Thyroid gland (tissue), 4 donors: ENCODE data around the gene RPL13A. TPM values are rescaled to one million over a fixed set of nuclear protein-coding genes. Genes with fewer than 3 reads are reported as not detected.

Experiments used
- DNase-seq, 2 donors: peaks; one replicate each; pipeline ENCODE4 v3.0.0-alpha.2; 2019
- H3K27ac ChIP-seq, 3 donors: fragments of 200-600 bp; sonication (generic); 1 replicate in 2 of 3; 2 replicates in 1 of 3; pipeline ENCODE4 v1.5.1; 2016 to 2019; ENCODE audit warnings: mild to moderate bottlenecking in 1 of 3, moderate library complexity in 1 of 3
- H3K27me3 ChIP-seq: fragments of 200-600 bp; sonication (generic); one replicate; pipeline ENCODE4 v1.5.1; 2019
- H3K36me3 ChIP-seq, 2 donors: fragments of 200-600 bp; sonication (generic); one replicate each; pipeline ENCODE4 v1.5.1; 2016 to 2019
- H3K4me1 ChIP-seq, 2 donors: fragments of 200-600 bp; sonication (generic); one replicate each; pipeline ENCODE4 v1.5.1; 2017 to 2019
- H3K4me3 ChIP-seq, 3 donors: fragments of 200-600 bp; sonication (generic); replicated peaks in 1 of 3; 1 replicate in 2 of 3; 2 replicates in 1 of 3; pipeline ENCODE4 v1.5.1; 2016; ENCODE audit warnings: mild to moderate bottlenecking in 1 of 3
- H3K9me3 ChIP-seq: fragments of 200-600 bp; sonication (generic); one replicate; pipeline ENCODE4 v1.5.1; 2017
- CTCF ChIP-seq, 6 experiments: fragments of 200-600 bp in 3 of 6; fragments of 450-650 bp in 3 of 6; sonication (generic) in 3 of 6; IDR thresholded peaks; one replicate each; pipeline ENCODE4 v1.5.1; 2016 to 2019; ENCODE audit warnings: antibody characterized with exemption in 6 of 6, mild to moderate bottlenecking in 2 of 6, inconsistent platforms in 1 of 6, moderate library complexity in 1 of 6
- POLR2A ChIP-seq, 2 donors: fragments of 450-650 bp; IDR thresholded peaks; one replicate each; pipeline ENCODE4 v1.6.1; 2017; ENCODE audit warnings: antibody characterized with exemption in 2 of 2, mild to moderate bottlenecking in 2 of 2, moderate library complexity in 1 of 2
- WGBS, 2 donors: methylation state at CpG; one replicate each; pipeline ENCODE4 v1.1.5; 2017; 5-methylcytosine and 5-hydroxymethylcytosine counted together
- intact Hi-C: fragments of 100-400 bp; cut with DNase I; formaldehyde crosslinking; loops from one replicate; pipeline ENCODE4 v1.15.1; 2023
- total RNA-seq, 4 donors: library from RNA; depleted of rRNA; stranded (reverse); fragments of >200 nt; gene quantifications; one replicate each; pipeline ENCODE4 v1.2.3, GENCODE V29; 2016

The RPL13A gene
- total RNA-seq, 4 donors from 2014 or later, result 1,542 to 2,853 (median 2,123) TPM

- H3K4me3 ChIP-seq, result peak overlapping the region in 2 of 3 donors; percentile 62 to 86
- H3K9me3 ChIP-seq, result no peaks in the 10 kb centered on the region
- TF ChIP-seq POLR2A (IDR thresholded peaks at IDR 0.05), result no peak
- no peak for TF ChIP-seq CTCF (IDR thresholded peaks at IDR 0.05)
- 4 to 15% methylated on average over 11 of the region's 11 CpGs for WGBS, 2 donors
- peak overlapping the region; percentile 69 to 90 (median 73) for H3K27ac ChIP-seq
- H3K36me3 ChIP-seq, result no peaks in the 10 kb centered on the region
- intact Hi-C loops, result no loop called here
- DNase-seq, result no peak
- H3K27me3 ChIP-seq, result no peaks in the 10 kb centered on the region
- peaks cover 4 to 5% of the 10 kb centered on the region in 2 donors for H3K4me1 ChIP-seq
Observed at GRCh38 chr19:49474542-49474924, 12.9 kb upstream of the RPL13A start.

- Histone ChIP-seq H3K27me3 (no peaks in the 10 kb centered on the region), H3K4me3 (no peak overlapping the region), H3K9me3 (no peaks in the 10 kb centered on the region), H3K4me1 (peaks cover 4 to 5% of the 10 kb centered on the region in 2 donors), H3K36me3 (no peaks in the 10 kb centered on the region), H3K27ac (no peak overlapping the region)
- intact Hi-C loops, result no loop called here
- WGBS, 2 donors, result 70 to 74% methylated on average over 15 of the region's 15 CpGs
- DNase-seq, result no peak
- TF ChIP-seq POLR2A (IDR thresholded peaks at IDR 0.05), result no peak
- TF ChIP-seq CTCF (IDR thresholded peaks at IDR 0.05), result no peak
Observed at GRCh38 chr19:49475191-49475917, 12.1 kb upstream of the RPL13A start.

GRCh38 chr19:49475995-49476880, 11.2 kb upstream of the RPL13A start:
- Histone ChIP-seq H3K4me3 (no peak overlapping the region), H3K27me3 (no peaks in the 10 kb centered on the region), H3K36me3 (no peaks in the 10 kb centered on the region), H3K27ac (no peak overlapping the region), H3K4me1 (peaks cover 4 to 5% of the 10 kb centered on the region in 2 donors), H3K9me3 (no peaks in the 10 kb centered on the region)
- WGBS, 2 donors, result 52 to 62% methylated on average over 19 to 22 of the region's 27 CpGs
- peak; percentile 44 to 50 for DNase-seq
- TF ChIP-seq POLR2A (IDR thresholded peaks at IDR 0.05), result no peak
- peak in 3 of 6 experiments; percentile 13 to 41 (median 24) for TF ChIP-seq CTCF (IDR thresholded peaks at IDR 0.05)
- intact Hi-C loops, result no loop called here

GRCh38 chr19:49479975-49480628, 7.3 kb upstream of the RPL13A start:
- TF ChIP-seq CTCF (IDR thresholded peaks at IDR 0.05) (no peak), POLR2A (IDR thresholded peaks at IDR 0.05) (no peak)
- intact Hi-C loops, result no loop called here
- Histone ChIP-seq H3K9me3 (no peaks in the 10 kb centered on the region), H3K36me3 (no peaks in the 10 kb centered on the region), H3K27ac (no peak overlapping the region), H3K4me3 (no peak overlapping the region), H3K27me3 (no peaks in the 10 kb centered on the region), H3K4me1 (peaks cover 0 to 5% of the 10 kb centered on the region in 2 donors)
- no peak for DNase-seq
- WGBS, 2 donors, result 90 to 97% methylated on average over 8 to 12 of the region's 14 CpGs
